Osteoblast (primary cell): ENCODE measurements around the gene ARPC1B. TPM values are rescaled to one million over a fixed set of nuclear protein-coding genes. Genes with fewer than 3 reads are reported as not detected.
A peak's percentile ranks its signal among the peaks of the same experiment; 100 is the strongest.

Source experiments
- DNase-seq: peaks from one replicate; pipeline ENCODE4 v3.0.0; 2011; ENCODE audit warnings: low spot score, mixed read lengths; ENCODE audit not compliant: insufficient read length; ENCODE audit errors: missing footprints
- H2AFZ ChIP-seq: 2 replicates; pipeline ENCODE4 v1.6.0; 2011; ENCODE audit warnings: mild to moderate bottlenecking, low read length
- H3K27ac ChIP-seq: 2 replicates; pipeline ENCODE4 v1.5.1; 2011; ENCODE audit warnings: mild to moderate bottlenecking, low read depth, low read length, moderate library complexity
- H3K27me3 ChIP-seq: 2 replicates; pipeline ENCODE4 v1.6.0; 2012; ENCODE audit warnings: mild to moderate bottlenecking, control low read depth, inconsistent platforms, low read length, moderate library complexity; ENCODE audit not compliant: insufficient read depth
- H3K36me3 ChIP-seq: 2 replicates; pipeline ENCODE4 v1.5.1; 2011; ENCODE audit warnings: mild to moderate bottlenecking, low read length, control low read depth, moderate library complexity; ENCODE audit not compliant: insufficient read depth
- H3K4me1 ChIP-seq: 2 replicates; pipeline ENCODE4 v1.5.1; 2011; ENCODE audit warnings: mild to moderate bottlenecking, low read length, control low read depth, moderate library complexity; ENCODE audit not compliant: insufficient read depth
- H3K4me2 ChIP-seq: 2 replicates; pipeline ENCODE4 v1.6.0; 2011; ENCODE audit warnings: mild to moderate bottlenecking, low read length; ENCODE audit not compliant: insufficient read depth
- H3K4me3 ChIP-seq: fragments of 200-600 bp; sonication (generic); 3 replicates; pipeline ENCODE4 v1.5.1; 2012; ENCODE audit warnings: mild to moderate bottlenecking, low read length, inconsistent platforms; ENCODE audit not compliant: insufficient read depth
- H3K79me2 ChIP-seq: 2 replicates; pipeline ENCODE4 v1.6.0; 2012; ENCODE audit warnings: mild to moderate bottlenecking, low read length, control low read depth, inconsistent platforms; ENCODE audit not compliant: insufficient read depth
- H3K9me3 ChIP-seq: 2 replicates; pipeline ENCODE4 v1.5.1; 2011; ENCODE audit warnings: low read depth, low read length, control low read depth
- H4K20me1 ChIP-seq: 2 replicates; pipeline ENCODE4 v1.6.0; 2012; ENCODE audit warnings: mild to moderate bottlenecking, low read length, control low read depth; ENCODE audit not compliant: insufficient read depth
- CTCF ChIP-seq: IDR thresholded peaks from 2 replicates; pipeline ENCODE4 v1.5.1; 2011; ENCODE audit warnings: mild to moderate bottlenecking, low read depth, low read length, moderate library complexity; ENCODE audit errors: extremely low read depth
- total RNA-seq: library from RNA; depleted of rRNA; stranded (reverse); fragments of >200 nt; gene quantifications from 2 replicates; pipeline ENCODE4 v1.2.3, GENCODE V29; 2012

The ARPC1B gene
- total RNA-seq, 1 donor: 273 TPM

- Histone ChIP-seq H3K79me2 (no peaks in the 10 kb centered on the region), H3K4me2 (no peak overlapping the region), H3K4me1 (peaks cover 11% of the 10 kb centered on the region), H3K9me3 (no peaks in the 10 kb centered on the region), H3K27ac (no peak overlapping the region), H3K36me3 (peaks cover 31% of the 10 kb centered on the region), H3K27me3 (no peaks in the 10 kb centered on the region), H3K4me3 (no peak overlapping the region), H2AFZ (no peak overlapping the region), H4K20me1 (peaks cover 3% of the 10 kb centered on the region)
- no peak for TF ChIP-seq CTCF
- no peak for DNase-seq
Observed at GRCh38 chr7:99368750-99369389, 5.7 kb upstream of the ARPC1B start.

GRCh38 chr7:99369767-99370391 is 4.7 kb upstream of the ARPC1B start:
- Histone ChIP-seq H3K79me2 (peaks cover 2% of the 10 kb centered on the region), H3K4me1 (peaks cover 12% of the 10 kb centered on the region), H3K36me3 (peaks cover 22% of the 10 kb centered on the region), H3K4me3 (no peak overlapping the region), H4K20me1 (peaks cover 3% of the 10 kb centered on the region), H3K9me3 (no peaks in the 10 kb centered on the region), H3K27me3 (no peaks in the 10 kb centered on the region), H3K4me2 (peak overlapping the region; percentile 6), H2AFZ (no peak overlapping the region), H3K27ac (no peak overlapping the region)
- peak; percentile 91 for DNase-seq
- no peak for TF ChIP-seq CTCF

GRCh38 chr7:99371376-99371920 is 3.1 kb upstream of the ARPC1B start:
- H3K4me2 ChIP-seq: no peak overlapping the region
- DNase-seq: no peak
- H3K27ac ChIP-seq: no peak overlapping the region
- peaks cover 12% of the 10 kb centered on the region for H3K4me1 ChIP-seq
- peaks cover 11% of the 10 kb centered on the region for H4K20me1 ChIP-seq
- H3K9me3 ChIP-seq: no peaks in the 10 kb centered on the region
- H3K4me3 ChIP-seq: no peak overlapping the region
- no peak for TF ChIP-seq CTCF
- no peaks in the 10 kb centered on the region for H3K27me3 ChIP-seq
- peaks cover 18% of the 10 kb centered on the region for H3K79me2 ChIP-seq
- peaks cover 8% of the 10 kb centered on the region for H3K36me3 ChIP-seq
- H2AFZ ChIP-seq: no peak overlapping the region
